Upper lobe of left lung (tissue), 4 donors: ENCODE measurements around the gene XPO5.

Experiments used
- CTCF ChIP-seq, 6 experiments: fragments of 450-650 bp in 4 of 6; fragments of 200-600 bp in 2 of 6; sonication (generic) in 2 of 6; IDR thresholded peaks; one replicate each; pipeline ENCODE4 v1.5.1; 2016 to 2019; ENCODE audit warnings: antibody characterized with exemption in 6 of 6
- POLR2A ChIP-seq, 4 donors: fragments of 450-650 bp; IDR thresholded peaks; one replicate each; pipeline ENCODE4 v1.5.1; 2016 to 2017; ENCODE audit warnings: antibody characterized with exemption in 4 of 4, mild to moderate bottlenecking in 2 of 4
- POLR2AphosphoS5 ChIP-seq, 2 donors: sonication (generic); formaldehyde crosslinking; IDR thresholded peaks; one replicate each; pipeline ENCODE4 v1.5.1; 2017; ENCODE audit warnings: antibody characterized with exemption in 2 of 2

DNA sequence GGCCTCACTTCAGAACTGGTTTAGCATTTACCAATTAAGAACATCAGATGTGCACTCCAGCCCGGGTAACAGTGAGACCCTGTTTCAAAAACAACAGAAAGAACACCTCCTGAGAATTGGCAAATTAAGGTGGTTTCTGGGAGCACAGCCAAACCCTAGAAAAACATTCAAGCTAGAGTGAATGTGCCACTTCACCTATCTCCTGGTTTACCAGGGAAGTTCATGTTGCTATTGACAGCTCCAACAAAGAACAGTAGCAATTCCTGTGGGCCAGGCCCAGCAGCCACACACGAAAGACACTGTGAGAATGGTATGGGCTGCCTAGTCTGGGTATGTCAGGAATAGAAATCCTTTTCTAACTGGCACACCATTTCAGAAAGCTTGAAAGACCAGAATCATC lies 54.0 kb downstream of the XPO5 start:
- TF ChIP-seq CTCF (IDR thresholded peaks at IDR 0.05) (no peak), POLR2A (IDR thresholded peaks at IDR 0.05) (no peak), POLR2AphosphoS5 (IDR thresholded peaks at IDR 0.05) (no peak)
